IPS-15b (cell line): ENCODE measurements around the gene HELT.
"Not testable (repeated sequence)": the region's sequence is repeated elsewhere in the genome, so short reads cannot be mapped to it uniquely, and the experiment has no call there.

ENCODE experiments used
- H3K27me3 ChIP-seq: one replicate; pipeline ENCODE4 v1.6.1; 2013; ENCODE audit warnings: low read length; ENCODE audit not compliant: control insufficient read depth, insufficient read depth
- H3K36me3 ChIP-seq: one replicate; pipeline ENCODE4 v1.6.1; 2013; ENCODE audit warnings: low read length; ENCODE audit not compliant: control insufficient read depth, insufficient read depth
- H3K4me1 ChIP-seq: one replicate; pipeline ENCODE4 v1.6.1; 2013; ENCODE audit warnings: mild to moderate bottlenecking, low read length; ENCODE audit not compliant: control insufficient read depth, insufficient read depth
- H3K4me3 ChIP-seq: one replicate; pipeline ENCODE4 v1.5.1; 2013; ENCODE audit warnings: low read depth, low read length
- H3K9ac ChIP-seq: one replicate; pipeline ENCODE4 v1.6.1; 2013; ENCODE audit warnings: low read depth, mild to moderate bottlenecking, low read length
- H3K9me3 ChIP-seq: one replicate; pipeline ENCODE4 v1.6.1; 2013; ENCODE audit warnings: mild to moderate bottlenecking, low read length; ENCODE audit not compliant: control insufficient read depth, insufficient read depth

Gene HELT

DNA sequence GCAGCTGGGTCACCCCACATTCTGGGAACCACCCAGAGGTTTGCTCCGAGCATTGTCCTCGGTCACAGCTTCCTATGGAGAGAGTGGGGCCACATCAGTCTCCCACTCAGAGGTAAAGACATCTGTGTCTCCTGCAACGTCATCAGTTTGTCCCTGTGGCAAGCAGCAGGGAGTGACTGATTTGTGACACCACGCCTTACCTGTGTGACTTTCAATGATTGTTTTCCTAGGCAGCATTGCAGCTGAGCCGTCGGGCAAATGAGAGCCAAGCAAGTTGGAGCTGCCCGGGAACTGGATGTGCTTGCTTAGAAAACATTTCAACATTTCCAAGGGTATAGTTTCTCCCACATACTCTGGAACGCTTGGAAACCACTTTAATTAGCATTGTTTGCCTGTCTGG is 29.7 kb upstream of the HELT start:
- Histone ChIP-seq H3K36me3 (no peaks in the 10 kb centered on the region), H3K27me3 (no peaks in the 10 kb centered on the region), H3K4me1 (peaks cover 1% of the 10 kb centered on the region), H3K4me3 (no peak overlapping the region), H3K9ac (no peak overlapping the region), H3K9me3 (no peaks in the 10 kb centered on the region)

DNA sequence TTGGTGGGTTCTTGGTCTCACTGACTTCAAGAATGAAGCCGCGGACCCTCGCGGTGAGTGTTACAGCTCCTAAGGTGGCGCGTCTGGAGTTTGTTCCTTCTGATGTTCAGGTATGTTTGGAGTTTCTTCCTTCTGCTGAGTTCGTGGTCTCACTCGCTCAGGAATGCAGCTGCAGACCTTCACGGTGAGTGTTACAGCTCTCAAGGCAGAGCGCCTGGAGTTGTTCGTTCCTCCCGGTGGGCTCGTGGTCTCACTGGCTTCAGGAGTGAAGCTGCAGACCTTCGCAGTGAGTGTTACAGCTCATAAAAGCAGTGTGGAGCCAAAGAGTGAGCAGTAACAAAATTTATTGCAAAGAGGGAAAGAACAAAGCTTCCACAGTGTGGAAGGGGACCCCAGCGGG is 29.0 kb upstream of the HELT start:
- not testable (repeated sequence) for H3K27me3 ChIP-seq, H3K9me3 ChIP-seq, H3K4me1 ChIP-seq, H3K36me3 ChIP-seq, H3K9ac ChIP-seq, H3K4me3 ChIP-seq

DNA sequence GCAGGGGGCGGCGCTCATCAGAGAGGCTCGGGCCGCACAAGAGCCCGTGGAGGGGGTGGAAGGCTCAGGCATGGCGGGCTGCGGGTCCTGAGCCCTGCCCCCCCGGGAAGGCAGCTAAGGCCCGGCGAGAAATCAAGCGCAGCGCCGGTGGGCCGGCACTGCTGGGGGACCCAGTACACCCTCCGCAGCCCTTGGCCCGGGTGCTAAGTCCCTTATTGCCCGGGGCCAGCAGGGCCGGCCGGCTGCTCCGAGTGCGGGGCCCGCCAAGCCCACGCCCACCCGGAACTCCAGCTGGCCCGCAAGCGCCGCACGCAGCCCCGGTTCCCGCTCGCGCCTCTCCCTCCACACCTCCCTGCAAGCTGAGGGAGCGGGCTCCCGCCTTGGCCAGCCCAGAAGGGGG is 28.2 kb upstream of the HELT start:
- not testable (repeated sequence) for H3K9me3 ChIP-seq, H3K27me3 ChIP-seq, H3K4me1 ChIP-seq, H3K36me3 ChIP-seq, H3K9ac ChIP-seq, H3K4me3 ChIP-seq

DNA sequence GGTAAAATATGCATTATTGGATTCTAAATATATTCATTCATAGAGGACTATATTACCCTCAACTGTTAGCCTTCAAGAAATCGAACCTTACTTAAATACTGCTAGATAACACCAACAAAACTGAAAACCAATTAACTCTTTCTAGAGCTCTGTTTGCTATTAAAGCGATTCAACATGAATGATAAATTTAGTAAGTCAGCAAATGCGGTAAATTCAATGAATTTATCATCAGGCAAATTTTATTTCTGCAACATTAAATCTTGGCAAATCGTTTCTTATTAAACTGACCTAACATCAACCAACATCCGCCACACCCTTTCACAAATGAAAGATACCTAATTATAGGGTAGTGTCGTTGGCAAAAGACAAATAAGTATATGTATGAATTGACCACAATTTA is 26.4 kb upstream of the HELT start:
- no peaks in the 10 kb centered on the region for H3K27me3 ChIP-seq
- no peaks in the 10 kb centered on the region for H3K36me3 ChIP-seq
- H3K4me3 ChIP-seq: no peak overlapping the region
- H3K4me1 ChIP-seq: no peaks in the 10 kb centered on the region
- no peaks in the 10 kb centered on the region for H3K9me3 ChIP-seq
- H3K9ac ChIP-seq: no peak overlapping the region

DNA sequence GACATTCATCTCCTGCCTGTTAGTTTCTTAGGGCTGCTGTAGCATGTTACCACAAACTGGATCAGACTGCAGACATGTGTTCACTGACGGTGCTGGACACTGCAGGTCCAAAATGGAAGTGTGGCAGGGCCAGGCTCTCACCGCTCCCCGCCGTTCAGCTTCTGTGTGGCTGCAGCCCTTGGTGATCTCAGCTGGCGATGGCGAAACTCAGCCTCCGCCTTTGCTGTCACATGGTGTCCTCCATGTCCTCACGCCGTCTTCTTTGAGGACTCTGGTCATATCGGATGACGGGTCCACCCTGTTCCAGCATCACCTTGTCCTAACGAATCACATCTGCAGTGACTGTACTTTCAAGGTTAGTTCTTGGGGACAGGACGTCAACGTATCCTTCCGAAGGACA is 25.9 kb upstream of the HELT start:
- Histone ChIP-seq H3K9me3 (no peaks in the 10 kb centered on the region), H3K36me3 (no peaks in the 10 kb centered on the region), H3K4me3 (no peak overlapping the region), H3K9ac (no peak overlapping the region), H3K4me1 (no peaks in the 10 kb centered on the region), H3K27me3 (no peaks in the 10 kb centered on the region)

DNA sequence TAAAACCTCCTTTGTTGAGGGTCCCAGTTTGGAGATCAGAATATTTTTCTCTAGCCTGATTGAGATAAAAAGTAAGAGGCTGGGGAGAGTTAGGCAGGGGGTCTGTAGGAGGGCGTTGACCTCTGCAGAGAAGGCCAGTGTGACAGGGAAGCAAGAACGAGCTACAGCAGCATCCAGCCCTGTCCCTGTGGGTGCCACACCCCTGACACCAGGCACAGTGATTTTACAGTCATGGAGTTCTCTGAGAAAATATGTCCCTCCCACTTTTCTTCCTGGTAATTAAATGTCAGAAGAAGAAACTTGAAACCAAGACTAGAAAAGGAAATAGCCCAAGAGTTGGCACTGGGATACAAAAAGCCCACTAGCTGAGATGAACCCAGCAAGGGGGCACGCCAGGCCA is 25.0 kb upstream of the HELT start:
- H3K27me3 ChIP-seq: no peaks in the 10 kb centered on the region
- H3K9me3 ChIP-seq: no peaks in the 10 kb centered on the region
- no peak overlapping the region for H3K4me3 ChIP-seq
- H3K36me3 ChIP-seq: no peaks in the 10 kb centered on the region
- H3K9ac ChIP-seq: no peak overlapping the region
- no peaks in the 10 kb centered on the region for H3K4me1 ChIP-seq

DNA sequence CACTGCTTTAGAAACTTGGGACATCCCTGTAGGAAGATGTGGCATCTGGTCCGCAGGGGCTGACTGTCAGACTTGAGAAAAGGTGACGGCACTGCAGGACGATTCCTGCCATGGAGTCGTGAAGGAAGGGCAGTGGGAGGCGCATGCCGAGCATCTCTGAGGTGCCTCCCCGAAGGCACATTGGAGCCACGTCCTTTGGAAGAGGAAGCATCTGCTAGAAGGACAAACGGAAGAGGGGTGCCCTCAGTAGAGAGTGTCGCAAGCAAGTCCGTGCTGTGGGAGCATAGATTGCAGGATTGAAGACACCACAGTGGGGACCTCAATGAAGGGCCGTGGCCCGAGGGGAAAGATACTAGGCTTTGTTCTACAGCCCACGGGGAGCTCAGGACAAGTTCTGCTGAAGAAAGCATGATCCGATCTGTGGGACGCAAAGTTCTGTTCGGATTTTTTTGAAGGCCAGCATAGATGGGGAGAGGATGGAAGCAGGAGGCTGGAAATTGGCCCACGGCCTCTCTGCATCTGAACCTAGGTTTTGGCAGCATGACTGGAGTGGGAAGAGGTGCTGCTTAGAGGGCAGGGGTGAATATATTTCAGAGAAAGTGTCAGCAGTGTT is 24.2 kb upstream of the HELT start:
- Histone ChIP-seq H3K9me3 (no peaks in the 10 kb centered on the region), H3K9ac (no peak overlapping the region), H3K4me1 (no peaks in the 10 kb centered on the region), H3K4me3 (no peak overlapping the region), H3K27me3 (no peaks in the 10 kb centered on the region), H3K36me3 (no peaks in the 10 kb centered on the region)

DNA sequence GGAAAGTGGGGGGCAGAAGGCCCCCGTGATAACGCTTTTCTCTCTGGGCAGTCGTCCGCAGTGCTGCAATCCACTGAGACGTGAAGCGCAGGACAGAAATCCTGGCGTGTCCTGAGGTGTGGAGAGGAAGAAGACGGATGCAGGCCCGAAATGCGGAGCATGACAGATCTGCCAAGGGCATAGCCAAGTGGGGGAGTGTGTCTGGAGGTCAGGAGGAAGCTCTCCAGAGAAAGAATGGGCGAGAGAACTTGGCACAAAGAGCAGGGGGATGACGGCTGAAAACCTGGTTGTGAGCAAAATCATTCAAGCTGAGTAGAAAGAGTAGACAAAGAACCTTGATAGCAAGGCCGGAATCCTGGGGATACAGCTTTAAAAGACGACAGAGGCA is 23.7 kb upstream of the HELT start:
- no peak overlapping the region for H3K9ac ChIP-seq
- H3K27me3 ChIP-seq: no peaks in the 10 kb centered on the region
- no peaks in the 10 kb centered on the region for H3K4me1 ChIP-seq
- no peak overlapping the region for H3K4me3 ChIP-seq
- no peaks in the 10 kb centered on the region for H3K36me3 ChIP-seq
- no peaks in the 10 kb centered on the region for H3K9me3 ChIP-seq

DNA sequence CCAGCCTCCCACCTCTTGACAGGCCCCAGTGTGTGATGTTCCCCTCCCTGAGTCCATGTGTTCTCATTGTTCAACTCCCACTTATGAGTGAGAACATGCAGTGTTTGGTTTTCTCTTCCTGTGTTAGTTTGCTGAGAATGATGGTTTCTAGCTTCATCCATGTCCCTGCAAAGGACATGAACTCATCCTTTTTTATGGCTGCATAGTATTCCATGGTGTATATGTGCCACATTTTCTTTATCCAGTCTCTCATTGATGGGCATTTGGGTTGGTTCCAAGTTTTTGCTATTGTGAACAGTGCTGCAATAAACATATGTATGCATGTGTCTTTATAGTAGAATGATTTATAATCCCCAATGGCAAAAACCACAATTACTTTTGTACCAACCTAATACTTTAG is 20.6 kb upstream of the HELT start:
- not testable (repeated sequence) for H3K9me3 ChIP-seq, H3K36me3 ChIP-seq, H3K9ac ChIP-seq, H3K27me3 ChIP-seq, H3K4me3 ChIP-seq, H3K4me1 ChIP-seq

DNA sequence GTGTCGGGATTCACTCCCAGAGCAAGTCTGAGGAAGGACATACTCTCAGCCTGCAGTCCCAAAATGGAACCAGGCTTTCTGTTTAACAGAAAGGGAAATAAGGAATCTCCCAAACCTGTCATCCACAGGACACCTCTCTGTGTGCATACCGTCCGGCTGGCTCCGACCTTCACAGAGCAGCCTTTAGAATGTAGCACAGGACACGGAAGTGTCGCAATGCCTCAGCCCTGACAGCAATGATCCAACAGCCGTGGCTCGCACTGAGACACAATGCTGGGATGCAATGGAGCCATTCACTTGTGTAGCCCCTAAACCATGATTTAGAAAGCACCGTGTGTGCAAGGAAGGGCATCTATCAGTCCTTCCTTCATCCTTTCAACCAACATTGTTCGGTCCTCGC is 15.5 kb upstream of the HELT start:
- no peaks in the 10 kb centered on the region for H3K4me1 ChIP-seq
- no peaks in the 10 kb centered on the region for H3K9me3 ChIP-seq
- no peak overlapping the region for H3K9ac ChIP-seq

DNA sequence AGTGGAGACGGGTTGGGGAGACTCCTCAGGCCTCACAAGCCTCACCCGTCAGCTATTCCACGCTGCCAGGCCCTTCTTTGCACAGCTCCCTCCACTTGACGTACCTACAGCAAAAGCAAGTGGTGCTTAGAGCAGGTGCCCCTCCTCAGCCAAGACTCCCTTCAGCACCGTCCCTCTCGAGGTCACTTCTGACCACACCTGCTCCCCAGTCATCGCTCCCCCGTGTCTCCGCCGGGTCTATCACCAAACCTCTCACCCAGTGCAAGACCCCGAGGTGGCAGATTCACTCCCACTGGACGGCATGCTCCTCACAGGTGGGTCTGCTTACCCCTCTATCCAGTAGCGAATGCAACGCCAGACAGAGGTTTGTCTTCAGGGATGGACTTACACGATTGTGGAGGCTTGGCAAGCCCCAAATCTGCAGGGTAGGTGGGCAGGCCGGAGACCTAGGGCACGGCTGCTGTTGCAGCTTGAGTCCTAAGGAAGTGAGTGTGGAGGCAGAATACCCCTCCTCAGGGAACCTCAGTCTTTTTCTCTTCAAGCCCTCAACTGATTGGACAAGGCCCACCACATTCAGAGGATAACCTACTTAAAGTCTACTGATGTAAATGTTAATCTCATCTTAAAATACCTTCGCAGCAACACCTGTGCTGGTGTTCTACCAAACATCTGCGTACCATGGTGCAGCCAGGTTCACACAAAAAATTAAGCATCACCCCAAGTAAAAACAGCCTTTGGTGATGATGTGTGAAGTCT is 14.5 kb upstream of the HELT start:
- peaks cover 48% of the 10 kb centered on the region for H3K27me3 ChIP-seq
- H3K4me1 ChIP-seq: no peaks in the 10 kb centered on the region

More for the DNA sequence above, 15.5 kb upstream of the HELT start:
- peaks cover 39% of the 10 kb centered on the region for H3K27me3 ChIP-seq
- H3K36me3 ChIP-seq: no peaks in the 10 kb centered on the region
- H3K4me3 ChIP-seq: no peak overlapping the region

DNA sequence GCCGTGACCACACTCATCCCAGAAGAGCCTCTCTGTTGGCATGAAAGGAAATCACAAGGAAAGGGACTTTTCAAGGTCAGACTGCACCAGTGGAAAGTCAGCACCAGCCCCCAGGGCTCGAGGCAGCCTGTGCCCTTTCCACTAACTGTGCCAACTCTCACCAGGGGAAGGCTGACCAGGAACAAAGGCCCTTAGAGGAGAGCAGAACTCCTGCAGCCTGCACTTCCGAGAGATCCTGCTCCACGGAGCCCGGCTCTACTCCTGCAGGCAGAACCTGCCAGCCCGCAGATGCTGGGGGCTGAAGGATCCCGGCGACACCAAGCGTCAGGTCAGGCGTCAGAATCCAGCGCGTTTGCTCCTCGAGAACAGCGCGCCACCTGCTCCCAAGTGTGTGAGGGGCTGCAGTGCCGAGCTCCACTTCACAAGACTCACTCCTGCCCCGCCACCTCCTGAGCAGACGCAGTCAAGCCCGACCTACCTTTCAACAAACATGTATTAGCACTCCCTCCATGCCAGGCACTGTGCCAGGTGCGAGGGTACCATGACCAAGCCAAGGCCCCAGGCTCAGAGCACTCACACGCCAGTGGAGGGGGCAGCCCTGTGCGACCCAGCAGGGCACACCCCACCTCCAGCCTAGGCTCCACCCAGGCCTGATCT is 13.6 kb upstream of the HELT start:
- Histone ChIP-seq H3K9me3 (no peaks in the 10 kb centered on the region), H3K4me3 (peak overlapping the region; percentile 60), H3K36me3 (no peaks in the 10 kb centered on the region), H3K27me3 (peaks cover 56% of the 10 kb centered on the region), H3K9ac (no peak overlapping the region), H3K4me1 (no peaks in the 10 kb centered on the region)

More for the DNA sequence above, 14.5 kb upstream of the HELT start:
- no peaks in the 10 kb centered on the region for H3K9me3 ChIP-seq
- H3K36me3 ChIP-seq: no peaks in the 10 kb centered on the region
- no peak overlapping the region for H3K4me3 ChIP-seq
- H3K9ac ChIP-seq: no peak overlapping the region
